Heart right ventricle (tissue), 16 donors: ENCODE data around the gene AREL1. TPM values are rescaled to one million over a fixed set of nuclear protein-coding genes. Genes with fewer than 3 reads are reported as not detected.

Experiments used
- ATAC-seq, 8 donors: fragments of 200-7000 bp; cut with Tn5 transposase; one replicate each; pipeline ENCODE4 v1.9.1; 2020; ENCODE audit warnings: mild to moderate bottlenecking in 8 of 8, moderate library complexity in 8 of 8, moderate number of reproducible peaks in 1 of 8
- DNase-seq, 2 donors: peaks; one replicate each; pipeline ENCODE4 v3.0.0-alpha.2; 2020
- H3K27ac ChIP-seq, 10 donors: fragments of 200-600 bp; sonication (generic) in 2 of 10; one replicate each; pipeline versions ENCODE4 v1.5.0 to v1.8.0; 2020 to 2022; ENCODE audit warnings: mild to moderate bottlenecking in 3 of 10
- H3K27me3 ChIP-seq, 7 donors: fragments of 200-600 bp; one replicate each; pipeline ENCODE4 v1.8.0; 2021 to 2022; ENCODE audit warnings: mild to moderate bottlenecking in 2 of 7
- H3K36me3 ChIP-seq, 9 donors: fragments of 200-600 bp; sonication (generic) in 1 of 9; one replicate each; pipeline versions ENCODE4 v1.5.0 to v1.8.0; 2020 to 2022; ENCODE audit warnings: mild to moderate bottlenecking in 2 of 9
- H3K4me1 ChIP-seq, 9 donors: fragments of 200-600 bp; sonication (generic) in 1 of 9; one replicate each; pipeline versions ENCODE4 v1.5.0 to v1.8.0; 2020 to 2022; ENCODE audit warnings: mild to moderate bottlenecking in 4 of 9
- H3K4me3 ChIP-seq, 10 donors: fragments of 200-600 bp; sonication (generic) in 2 of 10; one replicate each; pipeline versions ENCODE4 v1.5.0 to v1.8.0; 2020 to 2022; ENCODE audit warnings: mild to moderate bottlenecking in 7 of 10, moderate library complexity in 2 of 10
- H3K9me3 ChIP-seq, 11 donors: fragments of 200-600 bp in 10 of 11; sonication (generic) in 2 of 11; one replicate each; pipeline versions ENCODE4 v1.5.0 to v1.8.0; 2013 to 2022; ENCODE audit warnings: mild to moderate bottlenecking in 2 of 11, control low read depth in 1 of 11, moderate library complexity in 1 of 11
- CTCF ChIP-seq, 9 donors: fragments of 200-600 bp; sonication (generic) in 2 of 9; IDR thresholded peaks; one replicate each; pipeline versions ENCODE4 v1.5.0 to v1.8.0; 2021 to 2022; ENCODE audit warnings: antibody characterized with exemption in 9 of 9, mild to moderate bottlenecking in 5 of 9, moderate library complexity in 1 of 9
- WGBS, 2 donors: extraction: QIAGEN DNeasy Blood & Tissue Kit; methylation state at CpG; one replicate each; pipeline ENCODE4 v1.1.7; 2013; ENCODE audit warnings: inconsistent platforms in 1 of 2; 5-methylcytosine and 5-hydroxymethylcytosine counted together
- intact Hi-C, 10 donors: fragments of 100-400 bp; cut with DNase I; formaldehyde crosslinking; loops; one replicate each; pipeline versions ENCODE4 v1.11.1 to v1.14.2; 2022
- polyA plus RNA-seq, 2 donors: library from polyadenylated mRNA; stranded (reverse); fragments of 200-250 nt; gene quantifications; one replicate each; pipeline ENCODE4 v1.2.3, GENCODE V29; 2013
- total RNA-seq, 10 donors: library from RNA; stranded (reverse); fragmentation: NEBNext Ultra II Directional in 3 of 10; extraction: Animal tissue kit (Norgen Biotek cat#: 25700) in 3 of 10; gene quantifications; one replicate each; pipeline versions ENCODE4 v1.2.1 to v1.2.4, GENCODE V29; 2021 to 2023
- donor health status: Arrhythmogenic right ventricular cardiomyopathy.
- donor health status: ischemic (EF 13 %, LVEDD 7.1; RV severe dilation, severe dysfunction).
- donor health status: healthy with polysubstance abuse.
- donor health status: DM: no; HTN: yes; CAD: no.
- donor health status: DM: no; HTN: no; CAD: no.
- donor health status: ischemic (EF 25% LVEDD 6.9; RV normal size, moderate dysfunction).
- donor health status: ischemic (EF 25% LVEDD 5.7; RV mildly dilated, moderate dysfunction).
- donor health status: healthy.
- donor health status: DM: yes; HTN: yes; CAD: no.
- donor health status: Ischemic cardiomyopathy.
- donor health status: ischemic (EF 35%, LVEDD 5.7; RV mildly dilated, moderate dysfunction).
- donor health status: nonischemic (EF 11% LVEDD 7.7; RV severe dilation, severe dysfunction).
- donor health status: DM: yes; HTN: yes; CAD: no.
- donor health status: PGD.
- donor health status: ischemic (EF 29% LVEDD 5.4; RV normal size, mild dysfunction).
- donor health status: nonischemic (EF 23%, LVEDD 6.1; RV moderate dilation, normal function).

The AREL1 gene
- total and polyA plus RNA-seq, 12 donors, result 8.8 to 27.2 (median 20.7) TPM

- peaks cover 0 to 98% (median 45%) of the 10 kb centered on the region in 9 donors for H3K36me3 ChIP-seq
- intact Hi-C loops, result no loop called here
- H3K27ac ChIP-seq, result no peak overlapping the region
- no peak for TF ChIP-seq CTCF (IDR thresholded peaks at IDR 0.05)
- no peaks in the 10 kb centered on the region for H3K9me3 ChIP-seq
- no peaks in the 10 kb centered on the region for H3K4me1 ChIP-seq
- H3K27me3 ChIP-seq, result no peaks in the 10 kb centered on the region
- DNase-seq (no peak), ATAC-seq (no peak)
- no peak overlapping the region for H3K4me3 ChIP-seq
Measured at GRCh38 chr14:74720526-74720925, 7.6 kb upstream of the AREL1 start.

GRCh38 chr14:74713395-74713735, 485 bp upstream of the AREL1 start:
- ATAC-seq, result peak in 4 of 8 donors; percentile 4 to 25 (median 18)
- intact Hi-C loops, result loop anchor here in 4 of 10 donors (2.0 to 10.0 kb wide), 6 partner anchors 49 to 109 kb away; partner anchors contain the start of genes YLPM1 (in 2 of the 4) and LTBP2 (in 1 of the 4)

GRCh38 chr14:74711651-74712050, 1.2 kb downstream of the AREL1 start:
- peaks cover 0 to 53% (median 37%) of the 10 kb centered on the region in 9 donors for H3K4me1 ChIP-seq
- no peaks in the 10 kb centered on the region for H3K9me3 ChIP-seq
- WGBS, 2 donors, result 79 to 81% methylated on average over 5 of the region's 5 CpGs
- intact Hi-C loops, result loop anchor here in 4 of 10 donors (2.0 to 10.0 kb wide), 6 partner anchors 51 to 107 kb away; partner anchors contain the start of genes YLPM1 (in 2 of the 4) and LTBP2 (in 1 of the 4)
- H3K4me3 ChIP-seq, result peak overlapping the region in 7 of 10 donors; percentile 75 to 90 (median 82)
- DNase-seq, result no peak
- no peak overlapping the region for H3K27ac ChIP-seq
- H3K36me3 ChIP-seq, result peaks cover 0 to 22% (median 7%) of the 10 kb centered on the region in 9 donors
- no peak for ATAC-seq
- H3K27me3 ChIP-seq, result no peaks in the 10 kb centered on the region
- TF ChIP-seq CTCF (IDR thresholded peaks at IDR 0.05), result no peak

More at GRCh38 chr14:74713395-74713735, 485 bp upstream of the AREL1 start:
- Histone ChIP-seq H3K9me3 (no peaks in the 10 kb centered on the region), H3K4me1 (peaks cover 0 to 53% (median 37%) of the 10 kb centered on the region in 9 donors), H3K27ac (peak overlapping the region in 9 of 10 donors; percentile 70 to 90 (median 86)), H3K36me3 (peaks cover 0 to 39% (median 16%) of the 10 kb centered on the region in 9 donors), H3K4me3 (peak overlapping the region; percentile 65 to 93 (median 82)), H3K27me3 (no peaks in the 10 kb centered on the region)
- DNase-seq, result no peak
- WGBS, 2 donors, result 12 to 14% methylated on average over 6 of the region's 6 CpGs
- TF ChIP-seq CTCF (IDR thresholded peaks at IDR 0.05), result no peak

GRCh38 chr14:74710480-74710879, 2.4 kb downstream of the AREL1 start:
- intact Hi-C loops, result loop anchor here in 4 of 10 donors (5.0 to 10.0 kb wide), 4 partner anchors 52 to 106 kb away; partner anchors contain the start of genes LTBP2 (in 1 of the 4) and YLPM1 (in 1 of the 4)
- no peak for DNase-seq
- 100% methylated on average over 1 of the region's 1 CpG for WGBS, 2 donors

More at GRCh38 chr14:74710480-74710879, 2.4 kb downstream of the AREL1 start:
- Histone ChIP-seq H3K9me3 (no peaks in the 10 kb centered on the region), H3K4me3 (no peak overlapping the region), H3K27me3 (no peaks in the 10 kb centered on the region), H3K27ac (no peak overlapping the region), H3K4me1 (peaks cover 0 to 54% (median 37%) of the 10 kb centered on the region in 9 donors), H3K36me3 (peaks cover 0 to 11% (median 0%) of the 10 kb centered on the region in 9 donors)
- no peak for ATAC-seq
- no peak for TF ChIP-seq CTCF (IDR thresholded peaks at IDR 0.05)
